SK-N-MC (cell line): ENCODE data around the gene KLHL11.

Experiments
- DNase-seq: peaks from one replicate; pipeline ENCODE4 v3.0.0-alpha.2; 2011; ENCODE audit warnings: low read depth, low spot score
- H3K27ac ChIP-seq: fragments of 200-600 bp; sonication (generic); 2 replicates; pipeline ENCODE4 v1.5.1; 2016; ENCODE audit warnings: mixed run types
- H3K36me3 ChIP-seq: fragments of 200-600 bp; sonication (generic); 2 replicates; pipeline ENCODE4 v1.6.1; 2017; ENCODE audit warnings: antibody characterized with exemption, low read length, mixed read lengths; ENCODE audit not compliant: insufficient read depth
- H3K4me3 ChIP-seq: fragments of 200-600 bp; sonication (generic); 2 replicates; pipeline ENCODE4 v1.5.1; 2016
- H3K9ac ChIP-seq: fragments of 200-600 bp; sonication (generic); 2 replicates; pipeline ENCODE4 v1.8.0; 2017; ENCODE audit warnings: mixed run types, mixed read lengths; ENCODE audit not compliant: insufficient read length
- H3K9me3 ChIP-seq: fragments of 200-600 bp; sonication (generic); 2 replicates; pipeline ENCODE4 v1.6.1; 2017; ENCODE audit warnings: low read depth, mild to moderate bottlenecking, antibody characterized with exemption, low read length, moderate library complexity, mixed read lengths
- EZH2 ChIP-seq: fragments of 200-600 bp; sonication (generic); IDR thresholded peaks from one replicate; pipeline ENCODE4 v1.6.1; 2017; ENCODE audit warnings: antibody characterized with exemption
- FOXP2 ChIP-seq: optimal IDR thresholded peaks from 2 replicates; pipeline ENCODE3; 2011; ENCODE audit warnings: mild to moderate bottlenecking, moderate library complexity; ENCODE audit not compliant: insufficient read depth; ENCODE audit errors: extremely low read length, control extremely low read depth
- POLR2AphosphoS5 ChIP-seq: IDR thresholded peaks from 2 replicates; pipeline ENCODE4 v1.6.1; 2012; ENCODE audit warnings: mild to moderate bottlenecking, low read depth, low read length, borderline replicate concordance

Gene KLHL11

GRCh38 chr17:41822216-41823140 is 42.7 kb downstream of the KLHL11 start:
- no peak for DNase-seq
- Histone ChIP-seq H3K9me3 (no peaks in the 10 kb centered on the region), H3K36me3 (peaks cover 12% of the 10 kb centered on the region; the same call in 1 of the 2 replicates), H3K4me3 (no peak overlapping the region), H3K27ac (no peak overlapping the region), H3K9ac (no peak overlapping the region)
- TF ChIP-seq POLR2AphosphoS5 (peak; percentile 14; the same call in 1 of the 2 replicates), FOXP2 (no peak), EZH2 (no peak)

- TF ChIP-seq EZH2 (no peak), POLR2AphosphoS5 (no peak), FOXP2 (no peak)
- H3K36me3 ChIP-seq, result peaks cover 9% of the 10 kb centered on the region; the same call in 1 of the 2 replicates
- no peak for DNase-seq
- no peak overlapping the region for H3K9ac ChIP-seq
- no peak overlapping the region for H3K27ac ChIP-seq
- no peak overlapping the region for H3K4me3 ChIP-seq
- no peaks in the 10 kb centered on the region for H3K9me3 ChIP-seq
Measured at GRCh38 chr17:41821776-41822175, 43.4 kb downstream of the KLHL11 start.

GRCh38 chr17:41818024-41818423 is 47.2 kb downstream of the KLHL11 start:
- H3K36me3 ChIP-seq, result no peaks in the 10 kb centered on the region
- no peaks in the 10 kb centered on the region for H3K9me3 ChIP-seq
- no peak for DNase-seq
- no peak overlapping the region for H3K9ac ChIP-seq
- no peak overlapping the region for H3K27ac ChIP-seq
- TF ChIP-seq POLR2AphosphoS5, result no peak
- TF ChIP-seq FOXP2, result no peak
- TF ChIP-seq EZH2, result no peak
- H3K4me3 ChIP-seq, result no peak overlapping the region

GRCh38 chr17:41816637-41817320 is 48.4 kb downstream of the KLHL11 start:
- Histone ChIP-seq H3K36me3 (no peaks in the 10 kb centered on the region), H3K4me3 (no peak overlapping the region), H3K9me3 (no peaks in the 10 kb centered on the region), H3K9ac (no peak overlapping the region), H3K27ac (no peak overlapping the region)
- no peak for TF ChIP-seq FOXP2
- TF ChIP-seq POLR2AphosphoS5, result no peak
- no peak for TF ChIP-seq EZH2
- DNase-seq, result no peak

GRCh38 chr17:41814195-41814594 is 51.0 kb downstream of the KLHL11 start:
- H3K9ac ChIP-seq, result no peak overlapping the region
- DNase-seq, result no peak
- H3K4me3 ChIP-seq, result no peak overlapping the region
- no peak overlapping the region for H3K27ac ChIP-seq
- H3K9me3 ChIP-seq, result no peaks in the 10 kb centered on the region
- H3K36me3 ChIP-seq, result no peaks in the 10 kb centered on the region
- TF ChIP-seq FOXP2 (no peak), EZH2 (no peak), POLR2AphosphoS5 (no peak)

GRCh38 chr17:41813699-41814124 is 51.5 kb downstream of the KLHL11 start:
- H3K9me3 ChIP-seq, result no peaks in the 10 kb centered on the region
- no peaks in the 10 kb centered on the region for H3K36me3 ChIP-seq
- H3K27ac ChIP-seq, result no peak overlapping the region
- no peak for DNase-seq
- H3K4me3 ChIP-seq, result no peak overlapping the region
- H3K9ac ChIP-seq, result no peak overlapping the region
- TF ChIP-seq EZH2, result no peak
- no peak for TF ChIP-seq POLR2AphosphoS5
- no peak for TF ChIP-seq FOXP2

- no peaks in the 10 kb centered on the region for H3K9me3 ChIP-seq
- H3K36me3 ChIP-seq, result no peaks in the 10 kb centered on the region
- DNase-seq, result no peak
- no peak for TF ChIP-seq POLR2AphosphoS5
- TF ChIP-seq EZH2, result no peak
- TF ChIP-seq FOXP2, result no peak
- no peak overlapping the region for H3K4me3 ChIP-seq
- H3K9ac ChIP-seq, result no peak overlapping the region
- no peak overlapping the region for H3K27ac ChIP-seq
Measured at GRCh38 chr17:41813152-41813680, 52.0 kb downstream of the KLHL11 start.
